A673 (cell line): ENCODE data around the gene MRPL37. TPM values are rescaled to one million over a fixed set of nuclear protein-coding genes. Genes with fewer than 3 reads are reported as not detected.

Experiments
- Bru-seq: library from RNA; stranded (reverse); fragments of 400-500 nt; gene quantifications from one replicate; lab custom pipeline; 2021; lab: Mats Ljungman, UMichigan
- BruChase-seq, 2 experiments: library from RNA; stranded (reverse); fragments of 400-500 nt; gene quantifications; one replicate each; lab custom pipeline; 2021; lab: Mats Ljungman, UMichigan
- BruUV-seq: library from RNA; stranded (reverse); fragments of 400-500 nt; replicated peaks from 2 replicates; lab custom pipeline; 2021; lab: Mats Ljungman, UMichigan
- CTCF ChIA-PET: fragments of 300-600 bp; sonication (Branson Sonifier 250); formaldehyde crosslinking; loops from one replicate; lab custom pipeline; 2022; ENCODE audit warnings: antibody characterized with exemption; lab: Charles Lee
- POLR2A ChIA-PET: fragments of 300-600 bp; sonication (Branson Sonifier 250); formaldehyde crosslinking; loops from one replicate; lab custom pipeline; 2022; ENCODE audit warnings: antibody characterized with exemption; ENCODE audit not compliant: low non-redundant PET; lab: Charles Lee
- DNase-seq: peaks from one replicate; pipeline ENCODE4 v3.0.0-alpha.2; 2015; ENCODE audit warnings: low spot score
- H3K27ac ChIP-seq: fragments of 200-600 bp; sonication (generic); 2 replicates; pipeline ENCODE4 v1.5.1; 2016; ENCODE audit warnings: mixed run types, low read depth, mild to moderate bottlenecking, mixed read lengths, antibody characterized with exemption, low read length; ENCODE audit not compliant: poor library complexity, severe bottlenecking
- H3K27me3 ChIP-seq: fragments of 200-600 bp; sonication (generic); replicated peaks from 2 replicates; pipeline ENCODE4 v1.6.1; 2017; ENCODE audit warnings: mixed run types, low read depth, mild to moderate bottlenecking, mixed read lengths, antibody characterized with exemption, low read length; ENCODE audit not compliant: insufficient read depth, poor library complexity
- H3K36me3 ChIP-seq: fragments of 200-600 bp; sonication (generic); 2 replicates; pipeline ENCODE4 v1.6.1; 2016; ENCODE audit warnings: mixed run types, mild to moderate bottlenecking, mixed read lengths, antibody characterized with exemption, low read length; ENCODE audit not compliant: insufficient read depth, poor library complexity, severe bottlenecking
- H3K4me1 ChIP-seq: fragments of 200-600 bp; sonication (generic); 2 replicates; pipeline ENCODE4 v1.6.1; 2017; ENCODE audit warnings: mixed run types, mild to moderate bottlenecking, mixed read lengths, antibody characterized with exemption, low read length; ENCODE audit not compliant: insufficient read depth, poor library complexity, severe bottlenecking
- H3K4me3 ChIP-seq: fragments of 200-600 bp; sonication (generic); 2 replicates; pipeline ENCODE4 v1.5.1; 2016; ENCODE audit warnings: low read depth, mixed run types, mild to moderate bottlenecking, mixed read lengths, low read length; ENCODE audit not compliant: poor library complexity, severe bottlenecking
- H3K9me3 ChIP-seq: fragments of 200-600 bp; sonication (generic); 2 replicates; pipeline ENCODE4 v1.6.1; 2016; ENCODE audit warnings: mixed run types, low read depth, mild to moderate bottlenecking, mixed read lengths, antibody characterized with exemption, low read length; ENCODE audit not compliant: poor library complexity, severe bottlenecking
- EZH2 ChIP-seq: fragments of 200-600 bp; sonication (generic); IDR thresholded peaks from 2 replicates; pipeline ENCODE4 v1.6.1; 2017; ENCODE audit warnings: borderline replicate concordance, low read depth, mild to moderate bottlenecking, mixed read lengths, antibody characterized with exemption, low read length; ENCODE audit not compliant: poor library complexity, severe bottlenecking
- intact Hi-C: fragments of 100-400 bp; cut with micrococcal nuclease; formaldehyde crosslinking; loops from one replicate; pipeline ENCODE4 v1.10.0; 2022; ENCODE audit not compliant: unreplicated experiment
- long read RNA-seq: library from polyadenylated mRNA; stranded (forward); transcript quantifications from one replicate; pipeline ENCODE4 v2.0.0, GENCODE V29; 2022
- total RNA-seq: library from RNA; stranded (reverse); gene quantifications from 2 replicates; pipeline ENCODE4 v1.2.3, GENCODE V29; 2021
- TF ChIP-seq, protein P1 (sequence below): fragments of 300-800, 200-600 bp; sonication (generic); conservative IDR thresholded peaks from 2 replicates; pipeline ENCODE4 v1.5.1; 2017; ENCODE audit warnings: low read depth, mild to moderate bottlenecking, antibody characterized with exemption, low read length, moderate library complexity, mixed read lengths

MRPL37 gene
- total RNA-seq: 84.6 and 90.3 TPM in 2 replicates
- percentile 72 among the genes with signal in this experiment for Bru-seq, nascent RNA
- percentile 73 among the genes with signal in this experiment for BruChase-seq, experiment 1, labeled RNA remaining after a 2-hour chase
- BruChase-seq, experiment 2, labeled RNA remaining after a 6-hour chase: percentile 73 among the genes with signal in this experiment
- long read RNA-seq, transcript MRPL37-202 (7 exons, 1,483 nt): major isoform, 181 of 210 reads
- long read RNA-seq, partial matches to known transcripts: 15 of 210 reads
- long read RNA-seq, other reads (novel, unspliced or antisense): 13 of 210 reads

DNA sequence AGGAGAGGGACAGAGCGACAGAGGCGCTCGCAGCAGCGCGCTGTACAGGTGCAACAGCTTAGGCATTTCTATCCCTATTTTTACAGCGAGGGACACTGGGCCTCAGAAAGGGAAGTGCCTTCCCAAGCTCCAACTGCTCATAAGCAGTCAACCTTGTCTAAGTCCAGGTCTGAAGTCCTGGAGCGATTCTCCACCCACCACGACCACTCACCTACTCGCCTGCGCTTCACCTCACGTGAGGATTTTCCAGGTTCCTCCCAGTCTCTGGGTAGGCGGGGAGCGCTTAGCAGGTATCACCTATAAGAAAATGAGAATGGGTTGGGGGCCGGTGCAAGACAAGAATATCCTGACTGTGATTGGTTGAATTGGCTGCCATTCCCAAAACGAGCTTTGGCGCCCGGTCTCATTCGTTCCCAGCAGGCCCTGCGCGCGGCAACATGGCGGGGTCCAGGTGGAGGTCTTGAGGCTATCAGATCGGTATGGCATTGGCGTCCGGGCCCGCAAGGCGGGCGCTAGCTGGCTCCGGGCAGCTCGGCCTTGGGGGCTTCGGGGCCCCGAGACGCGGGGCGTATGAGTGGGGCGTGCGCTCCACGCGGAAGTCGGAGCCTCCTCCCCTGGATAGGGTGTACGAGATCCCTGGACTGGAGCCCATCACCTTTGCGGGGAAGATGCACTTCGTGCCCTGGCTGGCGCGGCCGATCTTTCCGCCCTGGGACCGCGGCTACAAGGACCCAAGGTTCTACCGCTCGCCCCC is at the start of gene MRPL37, which contains the start of gene CYB5RL:
MRPL37 (plus strand) TSS at position 403 of the 754 bp plus-strand sequence; CDS start at position 480, 77 bp downstream.
CYB5RL (minus strand) TSS at position 266 of the 754 bp plus-strand sequence. CDS start 4,414 bp downstream, outside the sequence.
- no peaks in the 10 kb centered on the region for H3K4me1 ChIP-seq
- H3K36me3 ChIP-seq: peaks cover under 1% of the 10 kb centered on the region
- intact Hi-C loops: loop anchor here (10.0 kb wide), 1 partner anchor 125 kb away; no protein-coding TSS in a partner anchor
- TF ChIP-seq, protein P1, sequence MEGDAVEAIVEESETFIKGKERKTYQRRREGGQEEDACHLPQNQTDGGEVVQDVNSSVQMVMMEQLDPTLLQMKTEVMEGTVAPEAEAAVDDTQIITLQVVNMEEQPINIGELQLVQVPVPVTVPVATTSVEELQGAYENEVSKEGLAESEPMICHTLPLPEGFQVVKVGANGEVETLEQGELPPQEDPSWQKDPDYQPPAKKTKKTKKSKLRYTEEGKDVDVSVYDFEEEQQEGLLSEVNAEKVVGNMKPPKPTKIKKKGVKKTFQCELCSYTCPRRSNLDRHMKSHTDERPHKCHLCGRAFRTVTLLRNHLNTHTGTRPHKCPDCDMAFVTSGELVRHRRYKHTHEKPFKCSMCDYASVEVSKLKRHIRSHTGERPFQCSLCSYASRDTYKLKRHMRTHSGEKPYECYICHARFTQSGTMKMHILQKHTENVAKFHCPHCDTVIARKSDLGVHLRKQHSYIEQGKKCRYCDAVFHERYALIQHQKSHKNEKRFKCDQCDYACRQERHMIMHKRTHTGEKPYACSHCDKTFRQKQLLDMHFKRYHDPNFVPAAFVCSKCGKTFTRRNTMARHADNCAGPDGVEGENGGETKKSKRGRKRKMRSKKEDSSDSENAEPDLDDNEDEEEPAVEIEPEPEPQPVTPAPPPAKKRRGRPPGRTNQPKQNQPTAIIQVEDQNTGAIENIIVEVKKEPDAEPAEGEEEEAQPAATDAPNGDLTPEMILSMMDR: no peak
- TF ChIP-seq EZH2: no peak
- H3K27ac ChIP-seq: peak within 1 kb of the TSS; percentile 71
- no TSS peak for BruUV-seq
- peak; percentile 89 for DNase-seq
- POLR2A ChIA-PET: interaction anchor here (0.6 kb wide), 1 partner anchor 24 kb away, joined by 3 read pairs; no protein-coding TSS in a partner anchor
- H3K4me3 ChIP-seq: peak within 1 kb of the TSS; percentile 85
- no peaks in the 10 kb centered on the region for H3K27me3 ChIP-seq
- no peaks in the 10 kb centered on the region for H3K9me3 ChIP-seq
- CTCF ChIA-PET: no interaction called here

DNA sequence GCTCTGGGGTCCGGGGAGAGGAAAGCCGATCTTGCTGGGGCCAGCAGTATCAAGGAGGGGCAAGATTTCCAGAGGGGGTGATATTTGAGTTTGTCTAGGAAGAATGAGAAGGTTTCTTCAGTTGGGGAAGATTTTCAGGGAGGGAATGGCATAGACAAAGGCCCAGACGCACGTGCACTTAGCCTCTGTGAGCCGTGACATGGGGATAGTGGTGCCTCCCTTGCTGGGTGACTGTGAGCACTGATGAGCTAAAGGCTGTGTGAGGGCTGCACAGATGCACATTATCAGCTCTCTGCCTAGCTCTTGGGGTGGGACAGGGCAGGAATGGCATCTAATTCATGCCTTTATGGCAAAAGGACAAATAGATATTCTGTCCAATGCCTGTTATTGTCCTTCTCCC is 49.0 kb upstream of the MRPL37 start:
- no peak for TF ChIP-seq EZH2
- TF ChIP-seq, protein P1: no peak
- no peaks in the 10 kb centered on the region for H3K27me3 ChIP-seq
- no peak overlapping the region for H3K4me3 ChIP-seq
- CTCF ChIA-PET: no interaction called here
- no peaks in the 10 kb centered on the region for H3K36me3 ChIP-seq
- H3K9me3 ChIP-seq: no peaks in the 10 kb centered on the region
- intact Hi-C loops: no loop called here
- H3K4me1 ChIP-seq: no peaks in the 10 kb centered on the region
- no peak for DNase-seq
- H3K27ac ChIP-seq: no peak overlapping the region
- POLR2A ChIA-PET: no interaction called here
- no TSS peak for BruUV-seq

DNA sequence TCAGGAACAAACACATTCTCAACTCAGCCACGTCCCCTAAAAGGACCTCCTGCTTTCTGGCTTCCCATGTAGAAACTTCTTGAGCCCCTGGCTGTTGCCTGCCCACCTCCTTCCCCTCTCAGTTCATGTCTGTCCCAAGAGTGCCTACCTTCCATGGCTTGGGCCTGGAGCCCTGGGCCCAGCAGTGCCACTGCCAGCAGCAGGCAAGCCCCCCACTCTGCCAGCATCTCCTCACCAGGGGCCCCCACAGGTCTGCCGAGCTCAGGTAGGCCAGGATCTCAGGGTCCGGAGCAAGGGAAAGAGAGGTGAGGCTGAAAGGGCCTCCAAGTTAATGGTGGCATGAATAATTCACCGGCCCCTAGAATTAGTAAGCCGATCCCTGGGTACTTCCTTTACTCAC is 47.3 kb upstream of the MRPL37 start, which contains the start of gene CDCP2:
CDCP2 (minus strand) TSS at position 305 of the 400 bp plus-strand sequence; CDS start at position 227, 78 bp downstream.
- Histone ChIP-seq H3K36me3 (no peaks in the 10 kb centered on the region), H3K27ac (peak within 1 kb of the TSS; percentile 59), H3K9me3 (no peaks in the 10 kb centered on the region), H3K4me1 (no peaks in the 10 kb centered on the region), H3K27me3 (no peaks in the 10 kb centered on the region), H3K4me3 (no peak within 1 kb of the TSS)
- CTCF ChIA-PET: no interaction called here
- BruUV-seq: no TSS peak
- POLR2A ChIA-PET: no interaction called here
- intact Hi-C loops: no loop called here
- DNase-seq: no peak
- no peak for TF ChIP-seq EZH2
- TF ChIP-seq, protein P1: no peak
